ENCODE measurements around the gene FN3KRP. TPM values are rescaled to one million over a fixed set of nuclear protein-coding genes. Genes with fewer than 3 reads are reported as not detected.

FN3KRP gene
- total and polyA plus RNA-seq, 3 donors from 2014 or later, result 26.9 to 30.2 (median 29.3) TPM

GRCh38 chr17:82704886-82705285 is 11.6 kb upstream of the FN3KRP start:
- Histone ChIP-seq H3K9me3 (no peaks in the 10 kb centered on the region), H3K27ac (no peak overlapping the region), H3K4me1 (no peaks in the 10 kb centered on the region), H3K4me3 (no peak overlapping the region), H3K27me3 (no peaks in the 10 kb centered on the region), H3K36me3 (ENCODE audit: low read depth, missing control alignments) (no peaks in the 10 kb centered on the region)
- WGBS, 2 donors, result 60 to 78% methylated on average over 2 to 13 of the region's 13 CpGs
- no peak for DNase-seq
- TF ChIP-seq CTCF (IDR thresholded peaks at IDR 0.05), result no peak
- no peak for TF ChIP-seq POLR2A (IDR thresholded peaks at IDR 0.05)
- intact Hi-C loops (cut with DNase I; ENCODE audit: low total_unique reads), result no loop called here

GRCh38 chr17:82705756-82706155 is 10.8 kb upstream of the FN3KRP start:
- no peak for DNase-seq
- TF ChIP-seq POLR2A (IDR thresholded peaks at IDR 0.05), result no peak
- no peak for TF ChIP-seq CTCF (IDR thresholded peaks at IDR 0.05)
- Histone ChIP-seq H3K4me3 (no peak overlapping the region), H3K36me3 (ENCODE audit: low read depth, missing control alignments) (no peaks in the 10 kb centered on the region), H3K4me1 (peaks cover 3% of the 10 kb centered on the region), H3K27ac (no peak overlapping the region), H3K27me3 (no peaks in the 10 kb centered on the region), H3K9me3 (no peaks in the 10 kb centered on the region)
- WGBS, 2 donors, result 89 to 97% methylated on average over 10 to 18 of the region's 18 CpGs
- intact Hi-C loops (cut with DNase I; ENCODE audit: low total_unique reads), result no loop called here

GRCh38 chr17:82709024-82709675 is 7.4 kb upstream of the FN3KRP start:
- no peaks in the 10 kb centered on the region for H3K9me3 ChIP-seq
- H3K4me3 ChIP-seq, result no peak overlapping the region
- TF ChIP-seq CTCF (IDR thresholded peaks at IDR 0.05) (no peak), POLR2A (IDR thresholded peaks at IDR 0.05) (no peak)
- H3K27ac ChIP-seq, result no peak overlapping the region
- H3K27me3 ChIP-seq, result no peaks in the 10 kb centered on the region
- DNase-seq, result no peak
- intact Hi-C loops (cut with DNase I; ENCODE audit: low total_unique reads), result no loop called here
- no peaks in the 10 kb centered on the region for H3K36me3 ChIP-seq (ENCODE audit: low read depth, missing control alignments)
- peaks cover 3% of the 10 kb centered on the region for H3K4me1 ChIP-seq
- WGBS, 2 donors, result 80 to 82% methylated on average over 1 to 6 of the region's 9 CpGs

- Histone ChIP-seq H3K4me3 (no peak overlapping the region), H3K36me3 (ENCODE audit: low read depth, missing control alignments) (no peaks in the 10 kb centered on the region), H3K9me3 (no peaks in the 10 kb centered on the region), H3K4me1 (peaks cover 3% of the 10 kb centered on the region), H3K27ac (no peak overlapping the region), H3K27me3 (no peaks in the 10 kb centered on the region)
- WGBS, 2 donors, result 64 to 67% methylated on average over 23 to 25 of the region's 25 CpGs
- no peak for DNase-seq
- intact Hi-C loops (cut with DNase I; ENCODE audit: low total_unique reads), result no loop called here
- TF ChIP-seq POLR2A (IDR thresholded peaks at IDR 0.05) (no peak), CTCF (IDR thresholded peaks at IDR 0.05) (no peak)
Measured at GRCh38 chr17:82709676-82710498, 6.6 kb upstream of the FN3KRP start.

Data from testis (tissue), 3 donors.